GM12874 (cell line): Measurements from ENCODE around the gene BCOR.

Experiments
- CTCF ChIP-seq: IDR thresholded peaks from 2 replicates; pipeline ENCODE4 v1.5.1; 2011; ENCODE audit warnings: low read depth, mild to moderate bottlenecking, control low read depth, low read length, moderate library complexity; ENCODE audit not compliant: insufficient read depth

Gene BCOR

GRCh38 chrX:40085714-40086113 lies 12.0 kb downstream of the BCOR start:
- TF ChIP-seq CTCF: no peak

GRCh38 chrX:40085102-40085551 lies 12.6 kb downstream of the BCOR start:
- TF ChIP-seq CTCF: no peak

GRCh38 chrX:40084471-40085101 lies 13.2 kb downstream of the BCOR start:
- no peak for TF ChIP-seq CTCF

GRCh38 chrX:40083979-40084359 lies 13.8 kb downstream of the BCOR start:
- no peak for TF ChIP-seq CTCF

GRCh38 chrX:40083120-40083978 lies 14.4 kb downstream of the BCOR start:
- no peak for TF ChIP-seq CTCF

GRCh38 chrX:40082447-40083119 lies 15.2 kb downstream of the BCOR start:
- no peak for TF ChIP-seq CTCF

GRCh38 chrX:40081679-40082068 lies 16.1 kb downstream of the BCOR start:
- TF ChIP-seq CTCF: no peak
